Activated naive CD4-positive, alpha-beta T cell treated with anti-CD3 and anti-CD28 coated beads, Interleukin-2, amount 50 U/mL, for 72 hours (primary cell): ENCODE results near the gene TREM2. TPM values are rescaled to one million over a fixed set of nuclear protein-coding genes. Genes with fewer than 3 reads are reported as not detected.
A peak's percentile ranks its signal among the peaks of the same experiment; 100 is the strongest.

ENCODE experiments used
- ATAC-seq, 2 donors: fragments of 150-1000 bp; cut with Tn5 transposase; 2 replicates each; pipeline ENCODE4 v1.10.0; 2021; ENCODE audit warnings: mild to moderate bottlenecking in 2 of 2, moderate library complexity in 2 of 2
- DNase-seq, 2 donors: peaks; one replicate each; pipeline ENCODE4 v3.0.0; 2021 to 2022; ENCODE audit warnings: low spot score in 2 of 2
- H3K27ac Mint-ChIP-seq, 2 donors: one replicate each; pipeline ENCODE4 v1.8.0; 2022; ENCODE audit warnings: mild to moderate bottlenecking in 2 of 2, mixed read lengths in 2 of 2
- H3K36me3 Mint-ChIP-seq, 2 donors: one replicate each; pipeline ENCODE4 v1.8.0; 2022; ENCODE audit warnings: mixed read lengths in 2 of 2
- H3K9me3 Mint-ChIP-seq, 2 donors: one replicate each; pipeline ENCODE4 v1.8.0; 2022; ENCODE audit warnings: mixed read lengths in 2 of 2
- total RNA-seq, 2 donors: library from RNA; stranded (reverse); gene quantifications; one replicate each; pipeline ENCODE4 v1.2.3, GENCODE V29; 2022

Gene TREM2
- not detected for total RNA-seq

GRCh38 chr6:41162687-41163418 is at the start of gene TREM2:
TREM2 (minus strand) TSS chr6:41163116; CDS start chr6:41163082, 34 bp downstream.
- ATAC-seq (no peak), DNase-seq (no peak)
- Mint-ChIP-seq H3K9me3 (no peaks in the 10 kb centered on the region), H3K27ac (peak within 1 kb of the TSS in 1 of 2 donors; percentile 10), H3K36me3 (no peaks in the 10 kb centered on the region)

DNA sequence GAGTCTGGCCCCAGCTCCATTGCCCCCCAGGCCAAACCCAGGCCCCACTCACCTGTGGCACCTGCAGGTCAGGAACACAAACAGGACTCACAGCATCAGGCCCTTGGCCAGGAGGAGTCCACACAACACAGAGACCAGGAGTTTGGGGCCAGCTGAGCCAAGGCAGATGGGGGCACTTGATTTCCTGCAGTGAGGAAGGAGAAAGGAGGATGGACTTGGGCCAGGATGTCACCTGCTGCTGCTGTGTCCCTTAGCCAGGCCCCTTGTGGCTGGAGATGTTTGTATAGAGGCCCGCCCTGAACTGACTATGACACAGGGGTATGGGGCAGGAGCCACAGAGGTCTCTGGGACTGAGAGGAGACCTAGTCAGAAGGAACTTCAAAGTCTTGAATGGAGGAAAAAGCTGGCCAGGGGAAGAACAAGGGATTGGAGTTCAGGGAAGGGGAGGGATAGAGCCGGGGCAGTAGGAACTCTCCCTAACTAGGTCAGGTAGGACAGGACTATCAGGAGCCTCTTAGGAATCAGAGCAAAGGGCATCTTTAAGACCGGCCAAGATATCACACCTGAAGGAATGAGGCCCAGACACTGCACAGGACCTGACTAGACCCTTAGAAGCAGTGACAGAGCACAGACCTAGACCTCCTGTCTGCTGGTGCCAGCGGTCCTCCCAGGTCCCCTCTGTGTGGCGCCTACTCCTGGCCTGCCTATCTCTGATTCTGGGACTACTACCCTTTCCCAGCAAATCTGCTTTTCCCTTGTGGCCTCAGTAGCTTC is 46.8 kb upstream of the TREM2 start:
- H3K9me3 Mint-ChIP-seq = peaks cover 8 to 22% of the 10 kb centered on the region in 2 donors
- peak overlapping the region in 1 of 2 donors; percentile 51 for H3K27ac Mint-ChIP-seq
- peaks cover 7 to 18% of the 10 kb centered on the region in 2 donors for H3K36me3 Mint-ChIP-seq
- DNase-seq = no peak
- ATAC-seq = no peak

GRCh38 chr6:41208439-41209106 is 45.7 kb upstream of the TREM2 start:
- DNase-seq (no peak), ATAC-seq (peak in 1 of 2 donors; percentile 70)
- Mint-ChIP-seq H3K9me3 (peaks cover 0 to 12% of the 10 kb centered on the region in 2 donors), H3K36me3 (peaks cover 0 to 8% of the 10 kb centered on the region in 2 donors), H3K27ac (no peak overlapping the region)

GRCh38 chr6:41204156-41204555 is 41.2 kb upstream of the TREM2 start:
- Mint-ChIP-seq H3K9me3 (peaks cover 0 to 17% of the 10 kb centered on the region in 2 donors), H3K36me3 (peaks cover 0 to 8% of the 10 kb centered on the region in 2 donors), H3K27ac (no peak overlapping the region)
- ATAC-seq (no peak), DNase-seq (no peak)

DNA sequence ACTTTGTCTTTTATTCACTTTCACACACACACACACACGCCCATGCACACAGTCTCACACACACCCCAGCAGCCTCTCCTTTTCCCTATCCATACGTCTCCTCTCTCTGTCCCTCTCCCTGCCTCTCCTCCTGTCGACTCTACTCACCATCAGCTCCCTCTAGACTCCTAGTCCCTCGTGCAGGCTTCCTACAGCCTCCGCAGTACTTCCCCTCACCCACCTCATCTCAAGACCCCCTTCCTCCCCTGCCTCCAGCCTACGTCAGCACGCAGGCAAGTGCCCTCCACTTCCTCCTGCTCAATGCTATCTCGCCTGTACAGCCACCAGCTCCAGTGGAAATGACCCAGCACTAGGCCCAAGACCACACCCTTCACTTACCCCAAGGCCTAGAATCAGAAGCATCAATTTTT is 38.9 kb upstream of the TREM2 start:
- ATAC-seq = no peak
- H3K27ac Mint-ChIP-seq = peak overlapping the region; percentile 80 to 81
- H3K36me3 Mint-ChIP-seq = peaks cover 0 to 8% of the 10 kb centered on the region in 2 donors
- DNase-seq = no peak
- H3K9me3 Mint-ChIP-seq = peaks cover 0 to 5% of the 10 kb centered on the region in 2 donors

- H3K27ac Mint-ChIP-seq = peak within 1 kb of the TSS; percentile 81 to 97
- peaks cover 0 to 8% of the 10 kb centered on the region in 2 donors for H3K36me3 Mint-ChIP-seq
- peak; percentile 2 to 49 for ATAC-seq
- peaks cover 0 to 5% of the 10 kb centered on the region in 2 donors for H3K9me3 Mint-ChIP-seq
- peak in 1 of 2 donors; percentile 26 for DNase-seq
These were observed 38.2 kb upstream of the TREM2 start, which contains the start of gene TREML2 for GRCh38 chr6:41200901-41201763. TREML2 (minus strand) TSS chr6:41201149; CDS start chr6:41201008, 141 bp downstream.

DNA sequence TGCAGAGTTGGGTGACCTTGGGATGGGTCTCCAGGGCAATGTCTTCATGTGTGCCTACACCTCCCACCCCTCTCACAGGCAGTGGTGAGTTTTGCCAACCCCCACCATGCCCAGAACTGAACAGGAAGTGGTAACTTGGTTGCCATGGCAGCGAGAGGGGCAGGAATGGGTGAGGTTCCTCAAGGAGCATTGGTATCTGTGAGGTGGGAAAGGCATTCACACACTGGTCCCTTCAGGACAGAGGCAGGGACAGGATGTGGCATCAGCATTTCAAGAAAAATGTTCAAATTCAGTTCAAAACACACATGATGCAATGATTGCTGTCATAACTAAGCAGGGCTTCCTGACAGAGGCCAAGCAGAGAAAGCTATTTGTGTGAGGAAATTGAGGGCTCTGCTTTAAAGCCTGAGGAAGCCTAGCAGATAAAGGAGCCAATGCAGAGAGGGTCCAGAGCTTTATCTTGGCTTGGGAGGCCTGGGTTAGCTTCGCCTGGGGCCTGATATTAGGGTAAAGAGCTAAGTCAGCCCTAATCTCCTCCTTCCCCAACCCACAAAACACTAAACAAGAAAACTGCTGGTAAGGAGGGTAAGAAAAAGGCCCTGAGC is 37.5 kb upstream of the TREM2 start:
- Mint-ChIP-seq H3K9me3 (peaks cover 0 to 5% of the 10 kb centered on the region in 2 donors), H3K27ac (peak overlapping the region; percentile 81 to 97), H3K36me3 (peaks cover 0 to 8% of the 10 kb centered on the region in 2 donors)
- DNase-seq (peak in 1 of 2 donors; percentile 59), ATAC-seq (peak; percentile 49 to 52)

- Mint-ChIP-seq H3K36me3 (peaks cover 0 to 8% of the 10 kb centered on the region in 2 donors), H3K27ac (peak overlapping the region; percentile 81 to 97), H3K9me3 (peaks cover 0 to 5% of the 10 kb centered on the region in 2 donors)
- peak; percentile 65 to 83 for ATAC-seq
- peak in 1 of 2 donors; percentile 57 for DNase-seq
These were observed 36.8 kb upstream of the TREM2 start for GRCh38 chr6:41199552-41200246.

DNA sequence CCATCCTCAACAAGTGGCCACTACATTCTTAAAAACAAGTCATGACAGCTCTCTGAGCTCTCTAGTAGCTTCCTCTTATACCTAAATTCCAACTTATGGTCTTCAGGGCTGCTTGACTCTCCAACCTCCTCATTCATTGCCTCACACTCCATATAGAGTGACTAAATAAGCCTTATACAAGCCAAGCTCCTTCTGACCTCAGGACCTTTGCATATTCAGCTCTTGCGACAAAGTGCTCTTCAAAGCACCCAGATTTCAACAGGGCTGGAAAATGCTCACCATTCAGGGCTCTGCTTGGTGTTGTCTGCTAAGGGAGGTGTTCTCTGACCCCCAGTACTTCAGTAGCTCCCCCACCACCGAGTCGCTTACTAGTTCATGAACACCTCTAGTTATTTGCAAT is 34.3 kb upstream of the TREM2 start:
- Mint-ChIP-seq H3K9me3 (no peaks in the 10 kb centered on the region), H3K27ac (no peak overlapping the region), H3K36me3 (peaks cover 0 to 8% of the 10 kb centered on the region in 2 donors)
- no peak for ATAC-seq
- DNase-seq = no peak

DNA sequence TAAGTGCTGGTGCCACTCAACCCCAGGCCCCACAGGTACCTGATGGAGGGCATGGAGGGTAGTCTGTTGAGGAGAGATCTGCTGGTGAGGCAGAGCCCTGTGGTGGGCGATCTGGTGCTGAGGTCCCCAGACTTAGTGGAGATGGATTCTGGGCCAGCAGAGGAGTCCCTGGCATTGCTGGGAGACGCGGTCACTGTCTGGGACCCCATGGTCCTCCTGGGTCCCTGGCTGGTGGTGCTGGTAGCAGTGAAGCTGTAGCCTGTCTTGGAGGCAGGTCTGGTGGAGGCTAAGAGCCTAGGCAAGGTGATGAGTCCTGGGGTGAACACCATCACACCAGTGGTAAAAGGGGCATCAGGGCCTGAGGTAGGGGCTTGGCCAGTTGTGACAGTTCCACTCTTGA is 31.5 kb upstream of the TREM2 start:
- ATAC-seq (no peak), DNase-seq (no peak)
- Mint-ChIP-seq H3K27ac (peak overlapping the region in 1 of 2 donors; percentile 61), H3K9me3 (peaks cover 2 to 3% of the 10 kb centered on the region in 2 donors), H3K36me3 (peaks cover 3 to 18% of the 10 kb centered on the region in 2 donors)

GRCh38 chr6:41193884-41194283 is 31.0 kb upstream of the TREM2 start:
- DNase-seq (no peak), ATAC-seq (no peak)
- Mint-ChIP-seq H3K27ac (peak overlapping the region in 1 of 2 donors; percentile 68), H3K9me3 (peaks cover 4 to 6% of the 10 kb centered on the region in 2 donors), H3K36me3 (peaks cover 4 to 20% of the 10 kb centered on the region in 2 donors)

- no peak for DNase-seq
- Mint-ChIP-seq H3K27ac (peak overlapping the region in 1 of 2 donors; percentile 68), H3K36me3 (peaks cover 4 to 20% of the 10 kb centered on the region in 2 donors), H3K9me3 (peaks cover 4 to 6% of the 10 kb centered on the region in 2 donors)
- peak in 1 of 2 donors; percentile 48 for ATAC-seq
These were observed 30.3 kb upstream of the TREM2 start for GRCh38 chr6:41193171-41193734.

DNA sequence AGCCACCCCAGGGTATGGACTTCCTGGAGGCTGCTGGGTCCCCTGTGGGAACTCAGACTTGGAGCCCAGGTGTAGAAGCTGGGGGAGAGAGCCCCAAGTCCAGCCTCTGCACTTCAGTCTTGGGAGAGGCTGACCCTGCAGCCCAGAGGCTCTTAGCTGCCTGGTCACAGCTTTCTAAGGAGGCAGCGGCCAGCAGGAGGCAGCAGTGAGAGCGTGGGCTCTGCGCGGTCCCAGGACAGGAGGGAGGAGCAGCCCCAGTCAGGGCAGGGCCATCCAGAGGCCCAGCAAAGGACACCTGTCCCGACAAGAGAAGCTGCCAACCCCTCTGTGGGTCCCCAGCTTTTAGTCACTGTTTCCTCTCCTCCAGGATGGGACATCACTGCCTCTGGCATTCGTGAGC is 28.7 kb upstream of the TREM2 start:
- DNase-seq = peak in 1 of 2 donors; percentile 47
- Mint-ChIP-seq H3K36me3 (peaks cover 4 to 12% of the 10 kb centered on the region in 2 donors), H3K27ac (peak overlapping the region in 1 of 2 donors; percentile 69)

GRCh38 chr6:41190791-41191190 is 27.9 kb upstream of the TREM2 start:
- DNase-seq = no peak
- Mint-ChIP-seq H3K36me3 (peaks cover 4 to 12% of the 10 kb centered on the region in 2 donors), H3K27ac (peak overlapping the region in 1 of 2 donors; percentile 69), H3K9me3 (peaks cover 4 to 6% of the 10 kb centered on the region in 2 donors)
- no peak for ATAC-seq

More for the DNA sequence above, 28.7 kb upstream of the TREM2 start:
- peaks cover 4 to 6% of the 10 kb centered on the region in 2 donors for H3K9me3 Mint-ChIP-seq
- peak; percentile 67 to 71 for ATAC-seq
